ENCODE data around the gene FGD6.
"Not testable (repeated sequence)": the region's sequence is repeated elsewhere in the genome, so short reads cannot be mapped to it uniquely, and the experiment has no call there.

Gene FGD6

DNA sequence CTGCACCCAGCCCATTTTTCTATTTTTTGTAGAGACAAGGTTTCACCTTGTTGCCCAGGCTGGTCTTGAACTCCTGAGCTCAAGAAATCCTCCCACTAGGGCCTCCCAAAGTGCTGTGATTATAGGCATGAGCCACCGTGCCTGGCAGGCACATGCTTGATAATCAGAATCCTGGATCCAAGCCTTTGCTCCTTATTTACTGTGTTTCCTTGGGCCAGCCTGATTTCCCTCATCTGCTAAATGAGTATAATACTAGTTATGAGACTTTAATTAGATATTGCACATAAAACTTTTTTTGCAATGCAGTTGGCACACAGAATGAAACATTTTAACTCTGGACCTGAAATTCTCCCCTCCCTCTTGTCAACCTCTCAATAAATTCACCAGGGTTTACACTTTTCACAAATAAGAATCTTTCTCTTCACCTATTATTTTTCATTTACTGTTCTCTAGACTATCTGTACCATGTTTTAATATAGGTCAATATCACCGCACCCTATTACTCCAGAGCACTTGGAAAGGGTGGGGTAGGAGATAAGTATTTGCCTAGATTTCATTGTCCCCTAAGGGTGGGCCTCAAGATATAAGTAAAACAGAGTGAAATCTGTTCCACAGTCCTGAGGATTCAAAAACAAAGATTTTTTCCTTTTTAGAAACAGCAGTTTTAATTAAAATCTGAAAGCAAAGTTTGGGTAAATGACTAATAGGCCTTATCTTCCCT is 74.7 kb downstream of the FGD6 start:
- Histone ChIP-seq H3K4me1 (ENCODE audit: insufficient read depth, low read length) (peaks cover 12% of the 10 kb centered on the region), H3K36me3 (ENCODE audit: insufficient read depth, low read length) (peaks cover 2% of the 10 kb centered on the region), H3K4me3 (ENCODE audit: low read depth in 1 of 2, low read length in 2 of 2) (no peak overlapping the region), H3K27me3 (ENCODE audit: control insufficient read depth in 1 of 2, insufficient read depth in 2 of 2, low read length in 2 of 2) (no peaks in the 10 kb centered on the region), H3K9ac (ENCODE audit: low read length) (no peak overlapping the region), H3K9me3 (ENCODE audit: low read length) (no peaks in the 10 kb centered on the region), H3K27ac (ENCODE audit: low read depth, low read length) (no peak overlapping the region)

DNA sequence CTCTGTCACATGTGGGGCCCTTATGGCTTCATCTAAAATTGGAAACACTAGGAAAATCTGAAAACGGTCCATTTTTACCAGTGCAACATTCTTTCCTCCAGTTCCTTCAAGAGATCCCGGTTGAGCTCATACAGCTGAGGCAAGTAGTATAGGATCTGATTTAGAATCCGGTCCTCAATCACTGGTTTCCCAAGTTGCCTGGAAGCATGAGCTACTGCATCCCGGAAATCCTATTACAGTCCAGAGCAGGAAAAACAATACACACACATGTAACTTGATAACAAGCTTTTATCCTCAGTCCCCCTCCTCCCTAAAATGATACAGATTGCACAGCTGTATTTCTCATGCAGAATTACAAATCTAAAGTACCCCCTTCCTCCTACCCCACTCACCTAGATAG is 76.0 kb downstream of the FGD6 start:
- Histone ChIP-seq H3K4me1 (ENCODE audit: insufficient read depth, low read length) (peaks cover 12% of the 10 kb centered on the region), H3K9me3 (ENCODE audit: low read length) (no peaks in the 10 kb centered on the region), H3K27me3 (ENCODE audit: control insufficient read depth in 1 of 2, insufficient read depth in 2 of 2, low read length in 2 of 2) (no peaks in the 10 kb centered on the region), H3K4me3 (ENCODE audit: low read depth in 1 of 2, low read length in 2 of 2) (no peak overlapping the region), H3K27ac (ENCODE audit: low read depth, low read length) (no peak overlapping the region), H3K9ac (ENCODE audit: low read length) (no peak overlapping the region), H3K36me3 (ENCODE audit: insufficient read depth, low read length) (peaks cover 4% of the 10 kb centered on the region)

DNA sequence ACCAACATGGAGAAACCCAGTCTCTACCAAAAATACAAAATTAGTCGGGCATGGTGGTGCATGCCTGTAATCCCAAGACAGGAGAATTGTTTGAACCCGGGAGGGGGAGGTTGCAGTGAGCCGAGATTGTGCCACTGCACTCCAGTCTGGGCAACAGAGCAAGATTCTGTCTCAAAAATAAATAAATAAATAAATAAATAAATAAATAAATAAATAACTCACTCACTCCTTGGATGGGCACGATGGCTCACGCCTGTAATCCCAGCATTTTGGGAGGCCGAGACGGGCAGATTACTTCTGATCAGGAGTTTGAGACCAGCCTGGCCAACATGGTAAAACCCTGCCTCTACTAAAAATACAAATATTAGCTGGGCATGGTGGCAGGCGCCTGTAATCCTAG is 79.2 kb downstream of the FGD6 start:
- not testable (repeated sequence) for H3K9me3 ChIP-seq (ENCODE audit: low read length); H3K27me3 ChIP-seq (ENCODE audit: control insufficient read depth in 1 of 2, insufficient read depth in 2 of 2, low read length in 2 of 2); H3K9ac ChIP-seq (ENCODE audit: low read length); H3K4me3 ChIP-seq (ENCODE audit: low read depth in 1 of 2, low read length in 2 of 2); H3K4me1 ChIP-seq (ENCODE audit: insufficient read depth, low read length); H3K27ac ChIP-seq (ENCODE audit: low read depth, low read length)
- peaks cover 11% of the 10 kb centered on the region for H3K36me3 ChIP-seq (ENCODE audit: insufficient read depth, low read length)

DNA sequence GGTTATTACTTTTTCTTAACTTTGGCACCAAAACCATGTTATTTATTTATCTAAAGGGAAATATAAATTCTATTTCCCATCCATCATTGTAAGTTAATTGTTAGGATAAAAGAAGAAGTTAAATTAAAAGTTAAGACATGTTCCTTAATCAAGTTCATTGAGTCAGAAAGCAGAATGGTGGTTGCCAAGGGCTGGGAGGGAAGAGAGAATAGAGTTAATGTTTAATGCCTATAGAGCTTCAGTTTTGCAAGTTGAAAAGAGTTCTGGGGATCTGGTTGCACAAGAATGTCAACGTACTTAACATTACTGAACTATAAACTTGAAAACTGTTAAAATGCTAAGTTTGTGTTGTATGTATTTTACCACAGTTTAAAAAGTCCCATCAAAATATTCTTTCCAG is 80.7 kb downstream of the FGD6 start:
- H3K27ac ChIP-seq (ENCODE audit: low read depth, low read length), result no peak overlapping the region
- H3K4me3 ChIP-seq (ENCODE audit: low read depth in 1 of 2, low read length in 2 of 2), result no peak overlapping the region
- no peaks in the 10 kb centered on the region for H3K27me3 ChIP-seq (ENCODE audit: control insufficient read depth in 1 of 2, insufficient read depth in 2 of 2, low read length in 2 of 2)
- H3K36me3 ChIP-seq (ENCODE audit: insufficient read depth, low read length), result peaks cover 11% of the 10 kb centered on the region
- H3K9ac ChIP-seq (ENCODE audit: low read length), result no peak overlapping the region
- H3K4me1 ChIP-seq (ENCODE audit: insufficient read depth, low read length), result no peaks in the 10 kb centered on the region
- H3K9me3 ChIP-seq (ENCODE audit: low read length), result no peaks in the 10 kb centered on the region

DNA sequence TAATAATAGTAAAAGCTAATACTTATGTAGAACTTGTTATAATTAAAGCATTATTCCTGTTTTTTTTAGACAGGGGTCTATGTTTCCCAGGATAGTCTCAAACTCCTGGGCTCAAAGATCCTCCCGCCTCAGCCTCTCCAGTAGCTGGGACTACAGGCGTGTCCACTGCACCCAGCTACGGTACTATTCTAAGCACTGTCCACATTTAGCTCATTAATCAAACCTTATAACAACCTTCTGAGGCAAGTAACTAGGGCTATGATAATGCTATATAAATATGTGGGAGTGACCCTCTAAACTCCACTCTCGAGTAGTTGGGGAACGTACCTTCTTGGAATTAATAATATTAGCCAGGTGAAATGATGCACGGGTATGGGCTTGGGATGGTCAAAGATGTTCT is 83.2 kb downstream of the FGD6 start:
- Histone ChIP-seq H3K27ac (ENCODE audit: low read depth, low read length) (no peak overlapping the region), H3K36me3 (ENCODE audit: insufficient read depth, low read length) (peaks cover 11% of the 10 kb centered on the region), H3K9ac (ENCODE audit: low read length) (no peak overlapping the region), H3K27me3 (ENCODE audit: control insufficient read depth in 1 of 2, insufficient read depth in 2 of 2, low read length in 2 of 2) (no peaks in the 10 kb centered on the region), H3K4me1 (ENCODE audit: insufficient read depth, low read length) (no peaks in the 10 kb centered on the region), H3K4me3 (ENCODE audit: low read depth in 1 of 2, low read length in 2 of 2) (no peak overlapping the region), H3K9me3 (ENCODE audit: low read length) (no peaks in the 10 kb centered on the region)

DNA sequence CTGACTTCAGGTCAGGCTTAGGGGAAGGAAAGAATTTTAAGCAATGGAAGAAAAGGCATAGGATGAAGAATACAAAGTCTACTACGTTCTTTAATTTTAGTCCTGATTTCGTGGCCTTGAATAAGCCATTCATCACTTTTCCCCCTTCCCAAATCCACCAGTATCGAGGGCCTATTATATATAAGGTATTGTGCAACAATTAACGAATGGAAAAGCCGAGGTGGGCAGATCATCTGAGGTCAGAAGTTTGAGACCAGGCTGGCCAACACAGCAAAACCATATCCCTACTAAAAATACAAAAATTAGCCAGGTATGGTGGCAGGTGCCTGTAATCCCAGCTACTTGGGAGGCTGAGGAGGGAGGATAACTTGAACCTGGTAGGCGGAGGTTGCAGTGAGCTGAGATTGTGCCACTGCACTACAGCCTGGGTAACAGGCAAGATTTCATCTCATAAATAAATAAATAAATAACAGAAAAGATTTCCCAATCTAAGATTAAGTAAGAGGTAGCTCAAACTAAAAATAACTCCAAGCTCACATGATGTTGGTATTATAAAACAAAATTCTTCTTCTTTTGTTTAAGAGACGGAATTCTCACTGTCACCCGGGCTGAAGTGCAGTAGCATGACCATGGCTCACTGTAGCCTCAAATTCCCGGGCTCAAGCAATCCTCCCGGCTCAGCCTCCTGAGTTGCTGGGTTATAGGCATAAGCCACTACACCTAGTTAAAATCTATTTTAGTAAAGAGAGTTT is 85.5 kb downstream of the FGD6 start:
- no peak overlapping the region for H3K9ac ChIP-seq (ENCODE audit: low read length)
- H3K27me3 ChIP-seq (ENCODE audit: control insufficient read depth in 1 of 2, insufficient read depth in 2 of 2, low read length in 2 of 2), result no peaks in the 10 kb centered on the region
- peaks cover 11% of the 10 kb centered on the region for H3K36me3 ChIP-seq (ENCODE audit: insufficient read depth, low read length)
- no peak overlapping the region for H3K27ac ChIP-seq (ENCODE audit: low read depth, low read length)
- no peaks in the 10 kb centered on the region for H3K4me1 ChIP-seq (ENCODE audit: insufficient read depth, low read length)
- H3K9me3 ChIP-seq (ENCODE audit: low read length), result no peaks in the 10 kb centered on the region
- H3K4me3 ChIP-seq (ENCODE audit: low read depth in 1 of 2, low read length in 2 of 2), result no peak overlapping the region

DNA sequence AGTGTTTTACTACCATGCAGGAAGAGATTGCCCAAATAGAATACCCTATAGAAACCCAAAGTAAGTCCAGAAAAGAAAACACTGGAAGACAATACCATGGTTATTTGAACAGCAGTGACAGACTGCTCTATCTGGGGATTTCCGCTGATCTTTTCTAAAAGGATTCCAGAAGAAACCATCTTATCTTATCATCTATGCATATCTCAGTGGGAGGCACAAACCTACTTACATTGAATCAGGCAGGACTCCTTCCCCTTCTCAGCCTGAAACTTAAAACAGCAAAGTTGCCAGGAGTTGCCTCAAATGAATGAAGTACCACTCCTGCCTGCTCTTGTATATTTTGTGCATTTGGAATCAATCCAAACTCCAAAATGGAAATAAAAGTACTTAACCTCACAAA is 87.2 kb downstream of the FGD6 start:
- no peak overlapping the region for H3K9ac ChIP-seq (ENCODE audit: low read length)
- H3K27me3 ChIP-seq (ENCODE audit: control insufficient read depth in 1 of 2, insufficient read depth in 2 of 2, low read length in 2 of 2), result no peaks in the 10 kb centered on the region
- no peak overlapping the region for H3K4me3 ChIP-seq (ENCODE audit: low read depth in 1 of 2, low read length in 2 of 2)
- H3K4me1 ChIP-seq (ENCODE audit: insufficient read depth, low read length), result no peaks in the 10 kb centered on the region
- H3K27ac ChIP-seq (ENCODE audit: low read depth, low read length), result no peak overlapping the region
- no peaks in the 10 kb centered on the region for H3K9me3 ChIP-seq (ENCODE audit: low read length)
- H3K36me3 ChIP-seq (ENCODE audit: insufficient read depth, low read length), result peaks cover 11% of the 10 kb centered on the region

DNA sequence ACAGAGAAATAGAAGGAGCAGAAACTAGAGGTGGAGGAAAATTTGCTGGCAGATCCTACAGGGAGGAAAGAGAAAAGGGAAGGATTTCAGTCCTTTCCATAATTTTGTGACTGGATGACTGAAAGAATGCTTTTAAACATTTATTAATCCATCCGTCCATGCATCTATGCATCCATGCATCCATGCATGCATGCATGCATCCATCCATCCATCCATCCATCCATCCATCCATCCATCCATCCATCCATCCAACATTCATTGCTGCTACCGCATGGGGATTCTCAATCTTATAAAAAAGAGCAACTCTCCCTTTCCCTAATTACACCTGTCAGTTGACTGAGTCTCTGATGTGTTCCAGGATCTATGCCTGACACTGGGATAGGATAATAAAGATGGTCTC is 88.2 kb downstream of the FGD6 start:
- Histone ChIP-seq H3K4me1 (ENCODE audit: insufficient read depth, low read length) (no peaks in the 10 kb centered on the region), H3K36me3 (ENCODE audit: insufficient read depth, low read length) (peaks cover 6% of the 10 kb centered on the region), H3K9ac (ENCODE audit: low read length) (no peak overlapping the region), H3K9me3 (ENCODE audit: low read length) (no peaks in the 10 kb centered on the region), H3K4me3 (ENCODE audit: low read depth in 1 of 2, low read length in 2 of 2) (no peak overlapping the region), H3K27ac (ENCODE audit: low read depth, low read length) (no peak overlapping the region), H3K27me3 (ENCODE audit: control insufficient read depth in 1 of 2, insufficient read depth in 2 of 2, low read length in 2 of 2) (no peaks in the 10 kb centered on the region)

DNA sequence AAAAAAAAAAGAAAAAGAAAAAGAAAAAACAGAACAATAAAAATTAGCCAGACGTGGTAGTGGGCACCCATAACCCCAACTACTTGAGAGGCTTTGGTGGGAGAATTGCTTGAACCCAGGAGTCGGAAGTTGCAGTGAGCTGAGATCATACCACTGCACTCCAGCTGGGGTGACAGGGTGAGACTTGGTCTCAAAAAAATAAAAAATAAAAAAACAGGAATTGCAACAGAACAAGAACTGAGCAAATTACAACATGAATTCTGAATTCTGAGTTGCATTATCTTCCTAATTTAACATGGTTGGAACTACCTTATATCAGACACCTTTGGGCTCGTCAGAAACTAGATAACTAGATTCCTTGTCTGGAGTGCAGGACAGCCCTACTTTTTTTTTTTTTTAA is 90.5 kb downstream of the FGD6 start:
- Histone ChIP-seq H3K4me1 (ENCODE audit: insufficient read depth, low read length) (no peaks in the 10 kb centered on the region), H3K4me3 (ENCODE audit: low read depth in 1 of 2, low read length in 2 of 2) (no peak overlapping the region), H3K36me3 (ENCODE audit: insufficient read depth, low read length) (peaks cover 5% of the 10 kb centered on the region), H3K27me3 (ENCODE audit: control insufficient read depth in 1 of 2, insufficient read depth in 2 of 2, low read length in 2 of 2) (no peaks in the 10 kb centered on the region), H3K9ac (ENCODE audit: low read length) (no peak overlapping the region), H3K9me3 (ENCODE audit: low read length) (no peaks in the 10 kb centered on the region), H3K27ac (ENCODE audit: low read depth, low read length) (no peak overlapping the region)

DNA sequence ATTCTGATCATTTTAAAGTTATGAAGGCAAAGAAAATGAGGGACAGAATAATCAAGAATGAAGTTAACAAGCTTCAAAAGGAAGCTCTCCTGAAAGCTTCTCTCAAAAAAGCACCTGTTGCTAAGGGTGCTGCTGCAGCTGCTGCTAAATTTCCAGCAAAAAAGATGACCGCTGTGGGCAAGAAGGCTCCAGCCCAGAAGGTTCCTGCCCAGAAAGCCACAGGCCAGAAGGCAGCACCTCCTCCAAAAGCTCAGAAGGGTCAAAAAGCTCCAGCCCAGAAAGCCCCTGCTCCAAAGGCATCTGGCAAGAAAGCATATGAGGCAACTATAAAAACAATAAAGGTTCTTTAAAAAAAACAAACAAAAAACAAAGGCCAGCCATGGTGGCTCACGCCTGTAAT is 91.2 kb downstream of the FGD6 start:
- no peak overlapping the region for H3K4me3 ChIP-seq (ENCODE audit: low read depth in 1 of 2, low read length in 2 of 2)
- H3K9me3 ChIP-seq (ENCODE audit: low read length), result no peaks in the 10 kb centered on the region
- no peak overlapping the region for H3K27ac ChIP-seq (ENCODE audit: low read depth, low read length)
- H3K4me1 ChIP-seq (ENCODE audit: insufficient read depth, low read length), result no peaks in the 10 kb centered on the region
- H3K27me3 ChIP-seq (ENCODE audit: control insufficient read depth in 1 of 2, insufficient read depth in 2 of 2, low read length in 2 of 2), result no peaks in the 10 kb centered on the region
- no peak overlapping the region for H3K9ac ChIP-seq (ENCODE audit: low read length)
- peaks cover 5% of the 10 kb centered on the region for H3K36me3 ChIP-seq (ENCODE audit: insufficient read depth, low read length)

DNA sequence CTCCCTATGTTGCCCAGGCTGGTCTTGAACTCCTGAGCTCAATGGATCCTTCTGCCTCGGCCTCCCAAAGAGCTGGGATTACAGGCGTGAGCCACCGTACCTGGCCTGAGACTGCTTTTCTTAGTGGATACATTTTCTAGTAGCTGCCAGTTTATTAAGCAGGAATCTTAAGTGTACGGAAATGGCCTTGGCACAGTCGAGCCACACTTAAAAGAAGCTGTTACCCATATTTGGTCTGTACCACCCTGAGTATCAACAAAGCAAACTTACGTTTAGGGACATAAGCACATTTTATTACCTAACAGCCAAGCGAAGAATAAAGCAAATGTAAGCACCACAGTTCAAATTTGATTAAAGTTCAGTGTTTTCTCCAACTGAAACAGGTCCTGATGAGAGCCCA is 93.2 kb downstream of the FGD6 start:
- H3K4me1 ChIP-seq (ENCODE audit: insufficient read depth, low read length), result no peaks in the 10 kb centered on the region
- H3K27ac ChIP-seq (ENCODE audit: low read depth, low read length), result no peak overlapping the region
- no peak overlapping the region for H3K4me3 ChIP-seq (ENCODE audit: low read depth in 1 of 2, low read length in 2 of 2)
- H3K9ac ChIP-seq (ENCODE audit: low read length), result no peak overlapping the region
- H3K27me3 ChIP-seq (ENCODE audit: control insufficient read depth in 1 of 2, insufficient read depth in 2 of 2, low read length in 2 of 2), result no peaks in the 10 kb centered on the region
- no peaks in the 10 kb centered on the region for H3K9me3 ChIP-seq (ENCODE audit: low read length)
- H3K36me3 ChIP-seq (ENCODE audit: insufficient read depth, low read length), result peaks cover 5% of the 10 kb centered on the region

DNA sequence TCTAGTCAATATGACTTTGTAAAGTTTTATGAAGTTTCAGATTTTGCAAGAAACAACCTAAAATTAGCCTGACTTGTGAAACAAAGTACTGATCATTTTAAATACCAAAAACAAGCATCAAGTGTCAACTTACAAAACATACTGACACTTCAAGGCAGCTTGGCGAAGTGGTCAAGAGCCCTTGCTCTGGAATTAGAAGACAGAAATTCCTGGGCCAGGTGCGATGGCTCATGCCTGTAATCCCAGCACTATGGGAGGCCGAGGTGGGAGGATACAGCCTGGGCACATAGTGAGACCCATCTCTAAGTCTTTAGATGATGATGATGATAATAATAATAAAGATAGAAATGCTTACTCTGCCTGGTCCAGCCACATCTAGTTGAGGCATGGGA is 98.5 kb downstream of the FGD6 start:
- Histone ChIP-seq H3K4me3 (ENCODE audit: low read depth in 1 of 2, low read length in 2 of 2) (no peak overlapping the region), H3K9me3 (ENCODE audit: low read length) (no peaks in the 10 kb centered on the region), H3K27me3 (ENCODE audit: control insufficient read depth in 1 of 2, insufficient read depth in 2 of 2, low read length in 2 of 2) (no peaks in the 10 kb centered on the region), H3K9ac (ENCODE audit: low read length) (no peak overlapping the region), H3K36me3 (ENCODE audit: insufficient read depth, low read length) (no peaks in the 10 kb centered on the region), H3K27ac (ENCODE audit: low read depth, low read length) (no peak overlapping the region), H3K4me1 (ENCODE audit: insufficient read depth, low read length) (peaks cover 30% of the 10 kb centered on the region)
